Activated naive CD8-positive, alpha-beta T cell treated with anti-CD3 and anti-CD28 coated beads for 36 hours (primary cell): Measurements from ENCODE around the gene RNF32. TPM values are rescaled to one million over a fixed set of nuclear protein-coding genes. Genes with fewer than 3 reads are reported as not detected.

ENCODE experiments used
- DNase-seq: peaks from one replicate; pipeline ENCODE4 v3.0.0; 2021
- H3K27ac Mint-ChIP-seq: one replicate; pipeline ENCODE4 v1.8.0; 2022; ENCODE audit warnings: mild to moderate bottlenecking, moderate library complexity, mixed read lengths
- H3K27me3 Mint-ChIP-seq: one replicate; pipeline ENCODE4 v1.8.0; 2022; ENCODE audit warnings: mild to moderate bottlenecking, mixed read lengths
- H3K36me3 Mint-ChIP-seq: one replicate; pipeline ENCODE4 v1.8.0; 2021; ENCODE audit warnings: mild to moderate bottlenecking, mixed read lengths
- H3K4me1 Mint-ChIP-seq: one replicate; pipeline ENCODE4 v1.8.0; 2021; ENCODE audit warnings: mixed read lengths
- H3K4me3 Mint-ChIP-seq: one replicate; pipeline ENCODE4 v1.8.0; 2022; ENCODE audit warnings: mild to moderate bottlenecking, moderate library complexity, mixed read lengths
- H3K9me3 Mint-ChIP-seq: one replicate; pipeline ENCODE4 v1.8.0; 2022; ENCODE audit warnings: mixed read lengths
- total RNA-seq, 2 experiments: library from RNA; stranded (reverse); gene quantifications; one replicate each; pipeline ENCODE4 v1.2.3, GENCODE V29; 2021

Gene RNF32
- total RNA-seq, 2 experiments from 2014 or later, result 0.62 to 0.66 TPM

GRCh38 chr7:156702399-156702798 is 61.8 kb downstream of the RNF32 start:
- no peak for DNase-seq
- no peak overlapping the region for H3K27ac Mint-ChIP-seq
- H3K4me1 Mint-ChIP-seq, result peaks cover 5% of the 10 kb centered on the region
- peaks cover 34% of the 10 kb centered on the region for H3K9me3 Mint-ChIP-seq
- peaks cover 71% of the 10 kb centered on the region for H3K36me3 Mint-ChIP-seq
- H3K27me3 Mint-ChIP-seq, result no peaks in the 10 kb centered on the region
- no peak overlapping the region for H3K4me3 Mint-ChIP-seq

GRCh38 chr7:156703209-156703608 is 62.6 kb downstream of the RNF32 start:
- Mint-ChIP-seq H3K4me3 (no peak overlapping the region), H3K27ac (no peak overlapping the region), H3K4me1 (peaks cover 5% of the 10 kb centered on the region), H3K36me3 (peaks cover 71% of the 10 kb centered on the region), H3K27me3 (no peaks in the 10 kb centered on the region), H3K9me3 (peaks cover 29% of the 10 kb centered on the region)
- DNase-seq, result no peak

- peaks cover 29% of the 10 kb centered on the region for H3K9me3 Mint-ChIP-seq
- H3K27me3 Mint-ChIP-seq, result no peaks in the 10 kb centered on the region
- H3K36me3 Mint-ChIP-seq, result peaks cover 72% of the 10 kb centered on the region
- no peak for DNase-seq
- H3K27ac Mint-ChIP-seq, result no peak overlapping the region
- no peak overlapping the region for H3K4me3 Mint-ChIP-seq
- peaks cover 5% of the 10 kb centered on the region for H3K4me1 Mint-ChIP-seq
Measured at GRCh38 chr7:156703773-156704482, 63.4 kb downstream of the RNF32 start.

- Mint-ChIP-seq H3K27ac (no peak overlapping the region), H3K36me3 (peaks cover 31% of the 10 kb centered on the region), H3K4me1 (no peaks in the 10 kb centered on the region), H3K27me3 (no peaks in the 10 kb centered on the region), H3K4me3 (no peak overlapping the region), H3K9me3 (no peaks in the 10 kb centered on the region)
- no peak for DNase-seq
Measured at GRCh38 chr7:156722043-156722826, 81.7 kb downstream of the RNF32 start.

GRCh38 chr7:156725073-156725472 is 84.5 kb downstream of the RNF32 start:
- no peak overlapping the region for H3K4me3 Mint-ChIP-seq
- no peaks in the 10 kb centered on the region for H3K4me1 Mint-ChIP-seq
- no peaks in the 10 kb centered on the region for H3K27me3 Mint-ChIP-seq
- DNase-seq, result no peak
- H3K36me3 Mint-ChIP-seq, result peaks cover 20% of the 10 kb centered on the region
- H3K27ac Mint-ChIP-seq, result no peak overlapping the region
- no peaks in the 10 kb centered on the region for H3K9me3 Mint-ChIP-seq

- no peak for DNase-seq
- Mint-ChIP-seq H3K27me3 (no peaks in the 10 kb centered on the region), H3K36me3 (peaks cover 22% of the 10 kb centered on the region), H3K27ac (no peak overlapping the region), H3K9me3 (no peaks in the 10 kb centered on the region), H3K4me3 (no peak overlapping the region), H3K4me1 (no peaks in the 10 kb centered on the region)
Measured at GRCh38 chr7:156725936-156726335, 85.4 kb downstream of the RNF32 start.
